B cell (primary cell): ENCODE measurements around the gene YY1. TPM values are rescaled to one million over a fixed set of nuclear protein-coding genes. Genes with fewer than 3 reads are reported as not detected.

Experiments
- ATAC-seq: fragments of 200-7000 bp; cut with Tn5 transposase; one replicate; pipeline ENCODE4 v1.10.0; 2021; ENCODE audit warnings: low read depth, mild to moderate bottlenecking, moderate number of reproducible peaks, moderate library complexity
- CTCF ChIA-PET: fragments of 350-600 bp; sonication (Branson Sonifier 250); formaldehyde crosslinking; loops from one replicate; lab custom pipeline; 2021; ENCODE audit warnings: antibody characterized with exemption, inconsistent platforms; lab: Charles Lee
- POLR2A ChIA-PET: fragments of 350-600 bp; sonication (Branson Sonifier 250); formaldehyde crosslinking; loops from one replicate; lab custom pipeline; 2021; ENCODE audit warnings: antibody characterized with exemption; lab: Charles Lee
- DNase-seq: peaks from one replicate; pipeline ENCODE4 v3.0.0; 2013
- H2AFZ ChIP-seq: 2 replicates; pipeline ENCODE4 v1.6.1; 2012; ENCODE audit warnings: mild to moderate bottlenecking, low read depth, low read length; ENCODE audit not compliant: insufficient read depth, poor library complexity, severe bottlenecking
- H3K27ac ChIP-seq, 2 donors: 1 replicate in 1 of 2; 2 replicates in 1 of 2; pipeline ENCODE4 v1.5.1; 2012 to 2013; ENCODE audit warnings: low read length in 2 of 2, mild to moderate bottlenecking in 2 of 2, moderate library complexity in 1 of 2
- H3K27me3 ChIP-seq, 4 experiments: fragments of 200-600 bp in 1 of 4; sonication (generic) in 1 of 4; replicated peaks in 1 of 4; 1 replicate in 2 of 4; 2 replicates in 2 of 4; pipeline versions ENCODE4 v1.6.1 to v1.7.0; 2013 to 2016; ENCODE audit warnings: low read length in 3 of 4, mild to moderate bottlenecking in 2 of 4, mixed read lengths in 1 of 4, moderate library complexity in 1 of 4; ENCODE audit not compliant: insufficient read depth in 4 of 4, control insufficient read depth in 3 of 4; ENCODE audit errors: control extremely low read depth in 1 of 4
- H3K36me3 ChIP-seq, 2 experiments: replicated peaks in 1 of 2; 1 replicate in 1 of 2; 2 replicates in 1 of 2; pipeline versions ENCODE4 v1.6.1 to v1.7.1; 2013; ENCODE audit warnings: low read length in 1 of 2; ENCODE audit not compliant: insufficient read depth in 2 of 2, control insufficient read depth in 1 of 2; ENCODE audit errors: control extremely low read depth in 1 of 2, extremely low read depth in 1 of 2
- H3K4me1 ChIP-seq, 2 donors: fragments of 200-600 bp in 1 of 2; sonication (generic) in 1 of 2; 1 replicate in 1 of 2; 2 replicates in 1 of 2; pipeline versions ENCODE4 v1.5.1 to v1.6.1; 2013 to 2017; ENCODE audit warnings: low read length in 2 of 2; ENCODE audit not compliant: control insufficient read depth in 2 of 2, insufficient read depth in 2 of 2
- H3K4me2 ChIP-seq: replicated peaks from 2 replicates; pipeline ENCODE3; 2012; ENCODE audit warnings: mild to moderate bottlenecking, low read depth, low read length; ENCODE audit not compliant: poor library complexity, severe bottlenecking
- H3K4me3 ChIP-seq, 5 experiments: fragments of 200-600 bp in 1 of 5; sonication (generic) in 1 of 5; 1 replicate in 3 of 5; 2 replicates in 2 of 5; pipeline versions ENCODE4 v1.5.1 to v1.7.0; 2011 to 2016; ENCODE audit warnings: low read length in 4 of 5, mild to moderate bottlenecking in 4 of 5, low read depth in 2 of 5, control low read depth in 1 of 5, moderate library complexity in 1 of 5; ENCODE audit not compliant: insufficient read depth in 1 of 5; ENCODE audit errors: control extremely low read depth in 1 of 5, extremely low read depth in 1 of 5
- H3K79me2 ChIP-seq: fragments of 200-600 bp; sonication (generic); one replicate; pipeline ENCODE4 v1.6.0; 2016; ENCODE audit warnings: low read length; ENCODE audit not compliant: control insufficient read depth, insufficient read depth
- H3K9ac ChIP-seq: fragments of 200-600 bp; sonication (generic); 2 replicates; pipeline ENCODE4 v1.6.1; 2017; ENCODE audit warnings: mild to moderate bottlenecking, low read length, moderate library complexity
- H3K9me3 ChIP-seq, 3 donors: one replicate each; pipeline versions ENCODE4 v1.6.1 to v1.7.1; 2013; ENCODE audit warnings: low read length in 2 of 3; ENCODE audit not compliant: control insufficient read depth in 2 of 3, insufficient read depth in 1 of 3; ENCODE audit errors: control extremely low read depth in 1 of 3
- H4K20me1 ChIP-seq: 2 replicates; pipeline ENCODE4 v1.6.0; 2012; ENCODE audit warnings: mild to moderate bottlenecking, low read length; ENCODE audit not compliant: insufficient read depth, control insufficient read depth, poor library complexity, severe bottlenecking
- H3K27ac Mint-ChIP-seq: one replicate; pipeline ENCODE4 v1.8.0; 2021; ENCODE audit warnings: mixed read lengths
- H3K27me3 Mint-ChIP-seq: one replicate; pipeline ENCODE4 v1.8.0; 2021; ENCODE audit warnings: mixed read lengths
- H3K4me1 Mint-ChIP-seq: one replicate; pipeline ENCODE4 v1.8.0; 2021; ENCODE audit warnings: mixed read lengths
- H3K4me3 Mint-ChIP-seq: one replicate; pipeline ENCODE4 v1.8.0; 2021; ENCODE audit warnings: mixed read lengths
- H3K9me3 Mint-ChIP-seq: one replicate; pipeline ENCODE4 v1.8.0; 2022; ENCODE audit warnings: mixed read lengths; ENCODE audit not compliant: insufficient read depth
- CTCF ChIP-seq: fragments of 200-600 bp; IDR thresholded peaks from one replicate; pipeline ENCODE4 v1.8.0; 2022; ENCODE audit warnings: antibody characterized with exemption, mild to moderate bottlenecking
- EZH2 ChIP-seq: IDR thresholded peaks from 2 replicates; pipeline ENCODE4 v1.6.1; 2012; ENCODE audit warnings: borderline replicate concordance, low read depth, mild to moderate bottlenecking, moderate library complexity, low read length; ENCODE audit not compliant: insufficient read depth, poor library complexity, severe bottlenecking
- WGBS: methylation state at CpG from one replicate; pipeline ENCODE4 v1.1.5; 2013; ENCODE audit warnings: missing lambda C conversion rate; ENCODE audit not compliant: insufficient coverage; 5-methylcytosine and 5-hydroxymethylcytosine counted together
- intact Hi-C: fragments of 100-400 bp; cut with micrococcal nuclease; formaldehyde crosslinking; loops from one replicate; pipeline ENCODE4 v1.10.0; 2022
- polyA plus RNA-seq: library from polyadenylated mRNA; depleted of rRNA; stranded (reverse); fragments of >200 nt; gene quantifications from 2 replicates; pipeline ENCODE4 v1.2.3, GENCODE V29; 2012
- total RNA-seq, 2 donors: library from RNA; stranded (reverse); fragments of 120-200 nt in 1 of 2; gene quantifications; 1 replicate in 1 of 2; 2 replicates in 1 of 2; pipeline versions ENCODE4 v1.2.3 to v1.2.4, GENCODE V29; 2013 to 2022

The YY1 gene
- total and polyA plus RNA-seq, 2 donors (not counting 1 experiment from before 2014, with no cell fraction given): 24.0 to 91.4 TPM

- intact Hi-C loops: loop anchor here (1.0 to 5.0 kb wide), 2 partner anchors 46 to 106 kb away; no protein-coding TSS in a partner anchor
- 100% methylated on average over 4 of the region's 10 CpGs for WGBS
- Histone ChIP-seq H3K9ac (no peak overlapping the region), H3K27me3 (no peaks in the 10 kb centered on the region), H3K36me3 (peaks cover 21 to 25% of the 10 kb centered on the region in 2 experiments), H3K27ac (no peak overlapping the region), H3K4me1 (no peaks in the 10 kb centered on the region), H4K20me1 (peaks cover 77% of the 10 kb centered on the region), H3K9me3 (no peaks in the 10 kb centered on the region), H3K79me2 (peaks cover 93% of the 10 kb centered on the region), H2AFZ (no peak overlapping the region), H3K4me2 (no peak overlapping the region), H3K4me3 (no peak overlapping the region)
- Mint-ChIP-seq H3K9me3 (no peaks in the 10 kb centered on the region), H3K4me3 (no peak overlapping the region), H3K27ac (no peak overlapping the region), H3K4me1 (peaks cover 33% of the 10 kb centered on the region), H3K27me3 (no peaks in the 10 kb centered on the region)
- POLR2A ChIA-PET: no interaction called here
- TF ChIP-seq CTCF: peak; percentile 62
- no peak for TF ChIP-seq EZH2
- peak; percentile 48 for DNase-seq
- no peak for ATAC-seq
- CTCF ChIA-PET: interaction anchor here (1.0 to 3.3 kb wide), 6 partner anchors 12 to 106 kb away, joined by 3 to 17 read pairs (median 4); partner anchors contain the start of gene WDR25
These were observed 32.4 kb downstream of the YY1 start for GRCh38 chr14:100271247-100271939.

- Histone ChIP-seq H3K79me2 (peaks cover 83% of the 10 kb centered on the region), H3K4me1 (peaks cover 7 to 9% of the 10 kb centered on the region in 2 donors), H3K36me3 (peaks cover 18 to 30% of the 10 kb centered on the region in 2 experiments), H3K9me3 (no peaks in the 10 kb centered on the region), H3K9ac (no peak overlapping the region), H3K4me2 (no peak overlapping the region), H3K27me3 (no peaks in the 10 kb centered on the region), H4K20me1 (peaks cover 60% of the 10 kb centered on the region), H3K27ac (no peak overlapping the region), H3K4me3 (no peak overlapping the region), H2AFZ (no peak overlapping the region)
- POLR2A ChIA-PET: no interaction called here
- Mint-ChIP-seq H3K27me3 (no peaks in the 10 kb centered on the region), H3K9me3 (no peaks in the 10 kb centered on the region), H3K4me1 (peaks cover 27% of the 10 kb centered on the region), H3K4me3 (no peak overlapping the region), H3K27ac (no peak overlapping the region)
- ATAC-seq (no peak), DNase-seq (no peak)
- TF ChIP-seq CTCF: no peak
- TF ChIP-seq EZH2: no peak
- intact Hi-C loops: loop anchor here (5.0 kb wide), 1 partner anchor 43 kb away; no protein-coding TSS in a partner anchor
- WGBS: 100% methylated on average over 1 of the region's 4 CpGs
- CTCF ChIA-PET: interaction anchor here (0.6 to 1.6 kb wide), 3 partner anchors 9 to 487 kb away, joined by 3 read pairs; no protein-coding TSS in a partner anchor
These were observed 35.3 kb downstream of the YY1 start for GRCh38 chr14:100274250-100274649.
